HepG2 (cell line): Measurements from ENCODE around the gene CKAP2L. TPM values are rescaled to one million over a fixed set of nuclear protein-coding genes. Genes with fewer than 3 reads are reported as not detected.
A peak's percentile ranks its signal among the peaks of the same experiment; 100 is the strongest.

Experiments
- AHR ChIP-seq: IDR thresholded peaks from 2 replicates; pipeline ENCODE4 v1.6.1; 2018; ENCODE audit warnings: missing genetic modification reagents, missing compliant biosample characterization
- ASH2L ChIP-seq: fragments of 300-600, 200-600 bp; sonication (generic); IDR thresholded peaks from 2 replicates; pipeline ENCODE4 v1.7.0; 2017; ENCODE audit warnings: low read depth, mild to moderate bottlenecking, moderate library complexity, mixed read lengths, low read length; ENCODE audit not compliant: insufficient read length
- CEBPB ChIP-seq: IDR thresholded peaks from 2 replicates; pipeline ENCODE4 v1.6.1; 2011; ENCODE audit warnings: low read depth, low read length, improper control_type of control experiment, borderline replicate concordance
- HDAC1 ChIP-seq: sonication (generic); formaldehyde crosslinking; IDR thresholded peaks from 2 replicates; pipeline ENCODE4 v1.5.1; 2020; ENCODE audit warnings: mild to moderate bottlenecking, missing genetic modification reagents
- KDM2A ChIP-seq: sonication (generic); formaldehyde crosslinking; IDR thresholded peaks from 2 replicates; pipeline ENCODE4 v1.4.0; 2020; ENCODE audit warnings: low read depth, missing genetic modification reagents, borderline replicate concordance
- MED8 ChIP-seq: sonication (generic); formaldehyde crosslinking; IDR thresholded peaks from 2 replicates; pipeline ENCODE4 v1.8.1; 2023; ENCODE audit warnings: mild to moderate bottlenecking, missing genetic modification reagents; ENCODE audit not compliant: insufficient replicate concordance
- MIXL1 ChIP-seq: IDR thresholded peaks from 2 replicates; pipeline ENCODE4 v1.6.1; 2016
- NCOR1 ChIP-seq: fragments of 200-600 bp; sonication (generic); IDR thresholded peaks from 2 replicates; pipeline ENCODE4 v1.7.0; 2017; ENCODE audit warnings: antibody characterized with exemption, low read length, borderline replicate concordance
- NFIB ChIP-seq: sonication (generic); formaldehyde crosslinking; IDR thresholded peaks from 2 replicates; pipeline ENCODE4 v1.9.0; 2021; ENCODE audit warnings: missing genetic modification reagents, mild to moderate bottlenecking, borderline replicate concordance
- NR2F2 ChIP-seq: IDR thresholded peaks from 2 replicates; pipeline ENCODE4 v1.6.1; 2012; ENCODE audit warnings: low read depth, inconsistent platforms, borderline replicate concordance
- NRL ChIP-seq: sonication (generic); formaldehyde crosslinking; IDR thresholded peaks from 2 replicates; pipeline ENCODE4 v1.5.0; 2020; ENCODE audit warnings: missing genetic modification reagents, mild to moderate bottlenecking, moderate library complexity, borderline replicate concordance
- PLRG1 ChIP-seq: fragments of 450-650 bp; conservative IDR thresholded peaks from 2 replicates; pipeline ENCODE4 v1.6.1; 2016
- POLR2AphosphoS2 ChIP-seq: IDR thresholded peaks from 2 replicates; pipeline ENCODE4 v1.6.1; 2011; ENCODE audit warnings: low read depth, low read length, improper control_type of control experiment
- RBM22 ChIP-seq: fragments of 200-400 bp; formaldehyde crosslinking; optimal IDR thresholded peaks from 2 replicates; pipeline ENCODE3; 2017; ENCODE audit warnings: mild to moderate bottlenecking, low read length, moderate library complexity
- SIN3B ChIP-seq: fragments of 150-350 bp; IDR thresholded peaks from 2 replicates; pipeline ENCODE4 v1.6.1; 2014; ENCODE audit warnings: low read length
- ZFAT ChIP-seq: sonication (generic); formaldehyde crosslinking; conservative IDR thresholded peaks from 2 replicates; pipeline ENCODE4 v1.8.1; 2023; ENCODE audit warnings: missing genetic modification reagents, inconsistent platforms
- ZFYVE20 ChIP-seq: sonication (generic); formaldehyde crosslinking; IDR thresholded peaks from 2 replicates; pipeline ENCODE4 v1.8.0; 2023; ENCODE audit warnings: low read depth, mild to moderate bottlenecking, moderate library complexity, missing genetic modification reagents, borderline replicate concordance
- ZNF264 ChIP-seq: sonication (generic); formaldehyde crosslinking; IDR thresholded peaks from 2 replicates; pipeline ENCODE4 v1.4.0; 2020; ENCODE audit warnings: missing genetic modification reagents
- ZNF335 ChIP-seq: sonication (generic); formaldehyde crosslinking; IDR thresholded peaks from 2 replicates; pipeline ENCODE4 v1.4.0; 2020; ENCODE audit warnings: missing genetic modification reagents
- ZNF766 ChIP-seq: sonication (generic); formaldehyde crosslinking; IDR thresholded peaks from 2 replicates; pipeline ENCODE4 v1.5.0; 2020; ENCODE audit warnings: missing genetic modification reagents, borderline replicate concordance
- ZNF781 ChIP-seq: sonication (generic); formaldehyde crosslinking; IDR thresholded peaks from 2 replicates; pipeline ENCODE4 v1.5.1; 2020; ENCODE audit warnings: borderline replicate concordance, mild to moderate bottlenecking, missing genetic modification reagents; ENCODE audit errors: not compliant biosample characterization
- ZNF788 ChIP-seq: sonication (generic); formaldehyde crosslinking; IDR thresholded peaks from 2 replicates; pipeline ENCODE4 v1.5.0; 2020; ENCODE audit warnings: mild to moderate bottlenecking, missing genetic modification reagents, borderline replicate concordance
- polyA plus RNA-seq, 8 experiments: library from polyadenylated mRNA; depleted of rRNA in 3 of 8; stranded (reverse) in 7 of 8; unstranded in 1 of 8; fragments of >200 nt; fragmentation: Illumina TruSeq in 4 of 8; extraction: Trizol in 4 of 8; gene quantifications; 2 replicates each; pipeline versions ENCODE4 v1.2.1 to v1.2.3, GENCODE V29; 2011 to 2016; ENCODE audit warnings: low read depth in 4 of 8, missing spikeins in 1 of 8, mixed read lengths in 1 of 8; ENCODE audit not compliant: insufficient read depth in 1 of 8
- total RNA-seq, 5 experiments: library from RNA; depleted of rRNA; stranded (reverse); fragments of >200 nt; fragmentation: Illumina TruSeq; extraction: Trizol; gene quantifications; 2 replicates each; pipeline ENCODE4 v1.2.3, GENCODE V29; 2016; ENCODE audit warnings: low read depth in 1 of 5
- TF ChIP-seq, protein P1 (sequence below), 2 experiments: sonication (generic) in 1 of 2; formaldehyde crosslinking in 1 of 2; IDR thresholded peaks; 2 replicates each; pipeline versions ENCODE4 v1.6.1 to v1.9.0; 2014 to 2022; ENCODE audit warnings: antibody characterized with exemption in 1 of 2, borderline replicate concordance in 1 of 2, inconsistent platforms in 1 of 2, low read depth in 1 of 2, missing genetic modification reagents in 1 of 2

The CKAP2L gene
- total and polyA plus RNA-seq, 2 of the 13 experiments (the other 11 are each of a cell fraction or from before 2014, with no cell fraction given): 7.1 to 9.5 TPM

DNA sequence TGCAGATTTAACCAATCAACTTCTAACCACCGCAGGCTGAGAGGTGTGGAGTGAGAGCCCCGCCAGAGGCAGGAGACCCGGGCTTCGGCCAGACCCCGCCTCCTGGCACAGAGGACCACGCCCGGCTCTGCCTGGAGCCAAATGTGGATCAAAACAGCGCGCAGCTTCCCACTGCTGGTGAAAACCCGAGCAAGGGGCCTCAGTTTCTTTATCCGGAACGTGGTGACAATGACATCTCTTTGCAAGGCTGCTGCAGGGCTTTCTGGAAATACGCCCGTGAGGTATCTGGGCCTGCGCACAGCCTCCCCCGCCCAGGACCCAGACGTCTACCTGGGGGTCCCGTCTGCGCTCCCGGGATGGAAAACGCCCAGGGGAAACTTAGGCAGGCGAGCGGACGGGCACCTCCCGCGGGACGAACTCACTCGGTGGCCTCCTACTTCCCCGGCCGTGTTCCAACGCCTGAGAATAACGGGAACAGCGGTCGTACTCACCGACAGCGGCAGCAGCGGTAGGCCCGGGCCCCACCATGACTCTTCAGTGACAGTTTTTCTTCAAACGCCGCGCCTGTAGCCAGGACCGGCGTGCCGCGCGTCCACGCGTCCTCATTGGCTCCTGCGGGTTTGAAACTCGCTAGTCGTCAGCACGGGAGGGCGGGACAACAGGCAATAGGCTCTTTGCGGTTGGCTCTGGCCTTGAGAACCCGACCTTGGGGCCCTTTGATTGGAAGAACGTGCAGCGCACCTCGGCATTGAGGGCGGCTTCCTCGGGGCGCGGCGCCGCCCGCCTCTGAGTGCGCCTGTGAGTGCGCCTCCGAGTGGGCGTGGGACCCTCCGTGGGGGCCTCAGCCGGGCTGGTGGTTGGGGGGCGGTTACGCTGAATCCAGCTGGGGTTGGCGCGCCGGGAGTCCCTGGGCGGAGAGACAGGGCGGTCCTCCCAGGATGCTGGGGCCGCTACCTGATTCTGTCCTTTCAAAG, at the start of gene CKAP2L (continued):
- peak; percentile 84 for TF ChIP-seq KDM2A
- TF ChIP-seq NRL: peak; percentile 69; the same call in 1 of the 2 replicates
- TF ChIP-seq SIN3B: peak; percentile 96
- no peak for TF ChIP-seq CEBPB
- TF ChIP-seq, protein P1, sequence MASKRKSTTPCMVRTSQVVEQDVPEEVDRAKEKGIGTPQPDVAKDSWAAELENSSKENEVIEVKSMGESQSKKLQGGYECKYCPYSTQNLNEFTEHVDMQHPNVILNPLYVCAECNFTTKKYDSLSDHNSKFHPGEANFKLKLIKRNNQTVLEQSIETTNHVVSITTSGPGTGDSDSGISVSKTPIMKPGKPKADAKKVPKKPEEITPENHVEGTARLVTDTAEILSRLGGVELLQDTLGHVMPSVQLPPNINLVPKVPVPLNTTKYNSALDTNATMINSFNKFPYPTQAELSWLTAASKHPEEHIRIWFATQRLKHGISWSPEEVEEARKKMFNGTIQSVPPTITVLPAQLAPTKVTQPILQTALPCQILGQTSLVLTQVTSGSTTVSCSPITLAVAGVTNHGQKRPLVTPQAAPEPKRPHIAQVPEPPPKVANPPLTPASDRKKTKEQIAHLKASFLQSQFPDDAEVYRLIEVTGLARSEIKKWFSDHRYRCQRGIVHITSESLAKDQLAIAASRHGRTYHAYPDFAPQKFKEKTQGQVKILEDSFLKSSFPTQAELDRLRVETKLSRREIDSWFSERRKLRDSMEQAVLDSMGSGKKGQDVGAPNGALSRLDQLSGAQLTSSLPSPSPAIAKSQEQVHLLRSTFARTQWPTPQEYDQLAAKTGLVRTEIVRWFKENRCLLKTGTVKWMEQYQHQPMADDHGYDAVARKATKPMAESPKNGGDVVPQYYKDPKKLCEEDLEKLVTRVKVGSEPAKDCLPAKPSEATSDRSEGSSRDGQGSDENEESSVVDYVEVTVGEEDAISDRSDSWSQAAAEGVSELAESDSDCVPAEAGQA (IDR thresholded peaks at IDR 0.05; ENCODE audit: low read depth): peak; percentile 60; the same call in 1 of the 2 replicates
- TF ChIP-seq, protein P1 (CRISPR knock-in tag; IDR thresholded peaks at IDR 0.05; ENCODE audit: borderline replicate concordance): no peak
- no peak for TF ChIP-seq ZNF781 (CRISPR knock-in tag)
- no peak for TF ChIP-seq RBM22
- peak; percentile 89 for TF ChIP-seq ZNF788 (CRISPR knock-in tag)
- no peak for TF ChIP-seq POLR2AphosphoS2
- TF ChIP-seq ASH2L: peak; percentile 93
- no peak for TF ChIP-seq NR2F2
- peak; percentile 100 for TF ChIP-seq HDAC1 (CRISPR knock-in tag)
- TF ChIP-seq MED8 (CRISPR knock-in tag): peak; percentile 29
- TF ChIP-seq NCOR1: peak; percentile 34; the same call in 1 of the 2 replicates
- TF ChIP-seq ZFAT: no peak; the same call in 1 of the 2 replicates
- TF ChIP-seq MIXL1 (CRISPR knock-in tag): peak; percentile 76
- no peak for TF ChIP-seq PLRG1
- TF ChIP-seq ZNF335 (CRISPR knock-in tag): no peak
- TF ChIP-seq ZNF264 (CRISPR knock-in tag): peak; percentile 72
- no peak for TF ChIP-seq NFIB
- TF ChIP-seq AHR (CRISPR knock-in tag): peak; percentile 4; the same call in 1 of the 2 replicates
- peak; percentile 98 for TF ChIP-seq ZFYVE20 (CRISPR knock-in tag)
- TF ChIP-seq ZNF766 (CRISPR knock-in tag): no peak
